NCI-H446 treated with DMSO at 0.1 percent for 48 hours (cell line): ENCODE data around the gene KIFAP3.

Experiments
- DNase-seq: peaks from one replicate; lab custom pipeline; 2025; lab: John Stamatoyannopoulos, UW

The KIFAP3 gene

GRCh38 chr1:169985757-169986156 lies 88.7 kb downstream of the KIFAP3 start:
- DNase-seq, result no peak

GRCh38 chr1:169974067-169974466 lies 100.4 kb downstream of the KIFAP3 start:
- DNase-seq, result no peak

- DNase-seq, result no peak
Observed at GRCh38 chr1:169970114-169970513, 104.4 kb downstream of the KIFAP3 start.

- DNase-seq, result no peak
Observed at GRCh38 chr1:169968174-169968573, 106.3 kb downstream of the KIFAP3 start.

- no peak for DNase-seq
Observed at GRCh38 chr1:169964206-169964605, 110.3 kb downstream of the KIFAP3 start.

GRCh38 chr1:169959686-169960085 lies 114.8 kb downstream of the KIFAP3 start:
- no peak for DNase-seq

- no peak for DNase-seq
Observed at GRCh38 chr1:169958987-169959386, 115.5 kb downstream of the KIFAP3 start.

GRCh38 chr1:169957884-169958283 lies 116.6 kb downstream of the KIFAP3 start:
- DNase-seq, result no peak

- DNase-seq, result no peak
Observed at GRCh38 chr1:169951108-169951507, 123.4 kb downstream of the KIFAP3 start.

GRCh38 chr1:169949139-169949538 lies 125.4 kb downstream of the KIFAP3 start:
- no peak for DNase-seq

- DNase-seq, result no peak
Observed at GRCh38 chr1:169946206-169946605, 128.3 kb downstream of the KIFAP3 start.

GRCh38 chr1:169945181-169945580 lies 129.3 kb downstream of the KIFAP3 start:
- DNase-seq, result no peak

- no peak for DNase-seq
Observed at GRCh38 chr1:169944621-169945020, 129.9 kb downstream of the KIFAP3 start.

- no peak for DNase-seq
Observed at GRCh38 chr1:169943963-169944526, 130.4 kb downstream of the KIFAP3 start.

- no peak for DNase-seq
Observed at GRCh38 chr1:169941982-169942830, 132.3 kb downstream of the KIFAP3 start.

- no peak for DNase-seq
Observed at GRCh38 chr1:169933984-169934725, 140.3 kb downstream of the KIFAP3 start.

- no peak for DNase-seq
Observed at GRCh38 chr1:169931795-169932231, 142.7 kb downstream of the KIFAP3 start.

- DNase-seq, result no peak
Observed at GRCh38 chr1:169929210-169929526, 145.3 kb downstream of the KIFAP3 start.

GRCh38 chr1:169928438-169929209 lies 145.9 kb downstream of the KIFAP3 start:
- DNase-seq, result peak; percentile 37

- no peak for DNase-seq
Observed at GRCh38 chr1:169925505-169926482, 148.7 kb downstream of the KIFAP3 start.

- DNase-seq, result no peak
Observed at GRCh38 chr1:169924829-169925228, 149.7 kb downstream of the KIFAP3 start.
